Ectodermal cell (in vitro differentiated cells): ENCODE results near the gene TGIF2.

ENCODE experiments used
- H3K27ac ChIP-seq: 2 replicates; pipeline ENCODE4 v1.7.0; 2013; ENCODE audit warnings: mild to moderate bottlenecking, low read depth, low read length; ENCODE audit not compliant: insufficient read depth, poor library complexity, severe bottlenecking
- H3K27me3 ChIP-seq: 2 replicates; pipeline ENCODE4 v1.7.0; 2013; ENCODE audit warnings: mild to moderate bottlenecking, low read length; ENCODE audit not compliant: insufficient read depth, control insufficient read depth, poor library complexity, severe bottlenecking
- H3K36me3 ChIP-seq: one replicate; pipeline ENCODE4 v1.7.0; 2013; ENCODE audit warnings: low read length; ENCODE audit not compliant: control insufficient read depth, insufficient read depth
- H3K4me1 ChIP-seq: one replicate; pipeline ENCODE4 v1.7.0; 2013; ENCODE audit warnings: low read length; ENCODE audit not compliant: control insufficient read depth, insufficient read depth
- H3K4me3 ChIP-seq: 2 replicates; pipeline ENCODE4 v1.7.0; 2013; ENCODE audit warnings: low read depth, low read length, control low read depth; ENCODE audit not compliant: insufficient read depth
- H3K9me3 ChIP-seq: 2 replicates; pipeline ENCODE4 v1.7.0; 2013; ENCODE audit warnings: mild to moderate bottlenecking, low read length, moderate library complexity; ENCODE audit not compliant: control insufficient read depth
- WGBS, 2 experiments: methylation state at CpG; one replicate each; pipeline ENCODE4 v1.1.7; 2013; ENCODE audit warnings: missing lambda C conversion rate in 2 of 2; 5-methylcytosine and 5-hydroxymethylcytosine counted together

The TGIF2 gene

DNA sequence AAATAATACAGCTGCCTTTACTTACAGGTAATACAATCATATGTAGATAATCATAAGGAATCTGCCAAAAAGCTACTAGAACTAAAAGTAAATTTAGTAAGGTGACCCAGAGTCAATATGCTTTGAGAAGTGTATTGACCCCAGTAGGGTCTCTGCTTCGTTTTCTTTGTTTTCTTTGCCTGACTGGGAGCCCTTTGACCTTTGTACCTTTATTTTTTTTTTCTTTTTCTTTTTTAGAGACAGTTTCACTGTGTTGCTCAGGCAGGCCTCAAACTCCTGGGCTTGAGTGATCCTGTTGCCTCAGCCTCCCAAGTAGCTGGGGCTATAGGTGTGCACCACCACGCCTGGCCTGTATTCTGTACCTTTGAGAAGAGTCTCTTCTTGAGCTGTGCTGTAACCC, 50.0 kb downstream of the TGIF2 start:
- 87 to 95% methylated on average over 2 of the region's 2 CpGs for WGBS, 2 experiments

DNA sequence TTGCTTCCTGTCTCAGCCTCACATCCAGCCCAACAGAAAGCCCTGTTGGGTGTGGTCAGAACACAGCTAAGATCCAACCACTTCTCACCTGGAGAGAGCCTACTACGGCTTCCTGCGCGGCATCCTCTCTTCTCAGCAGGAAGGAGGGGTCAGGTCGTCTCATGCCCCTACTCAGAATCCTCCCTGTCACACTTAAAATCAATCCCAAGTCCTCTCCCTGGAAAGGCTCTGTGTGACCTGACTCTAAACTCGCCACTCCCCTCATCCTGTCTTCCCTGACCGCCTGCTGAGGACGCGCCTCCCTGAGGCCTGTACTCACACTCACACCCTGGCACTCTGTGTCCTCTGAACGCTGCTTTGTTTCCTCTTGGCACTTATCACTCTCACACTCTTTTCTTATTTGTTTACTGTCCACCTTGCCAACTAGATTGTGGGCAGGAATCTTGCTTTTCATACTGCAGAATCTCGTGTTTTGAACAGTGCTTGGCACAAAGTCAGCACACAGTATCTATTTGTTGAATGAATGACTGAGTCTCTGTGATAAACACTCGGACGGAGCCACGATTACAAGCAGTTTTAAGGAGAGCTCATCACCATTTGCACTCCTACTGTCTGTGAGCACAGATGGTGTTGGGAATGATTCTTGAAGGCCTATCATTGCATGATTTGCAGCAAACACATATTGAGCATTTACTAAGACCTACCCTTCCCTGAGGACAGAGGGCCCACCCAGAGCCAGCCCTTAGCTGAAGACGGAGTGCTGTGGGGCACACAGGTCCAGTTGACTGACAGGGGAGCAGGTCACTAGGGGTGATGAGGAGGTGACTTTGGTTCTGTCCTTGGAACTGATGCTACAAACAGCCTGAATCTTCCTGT, 50.9 kb downstream of the TGIF2 start:
- no peak overlapping the region for H3K27ac ChIP-seq
- H3K4me3 ChIP-seq = no peak overlapping the region
- H3K4me1 ChIP-seq = no peaks in the 10 kb centered on the region
- no peaks in the 10 kb centered on the region for H3K27me3 ChIP-seq
- no peaks in the 10 kb centered on the region for H3K36me3 ChIP-seq
- H3K9me3 ChIP-seq = no peaks in the 10 kb centered on the region
- WGBS, 2 experiments = 70 to 72% methylated on average over 14 of the region's 14 CpGs

More for the DNA sequence above, 50.0 kb downstream of the TGIF2 start:
- H3K9me3 ChIP-seq = no peaks in the 10 kb centered on the region
- no peak overlapping the region for H3K4me3 ChIP-seq
- no peaks in the 10 kb centered on the region for H3K36me3 ChIP-seq
- H3K4me1 ChIP-seq = no peaks in the 10 kb centered on the region
- H3K27me3 ChIP-seq = no peaks in the 10 kb centered on the region
- no peak overlapping the region for H3K27ac ChIP-seq

DNA sequence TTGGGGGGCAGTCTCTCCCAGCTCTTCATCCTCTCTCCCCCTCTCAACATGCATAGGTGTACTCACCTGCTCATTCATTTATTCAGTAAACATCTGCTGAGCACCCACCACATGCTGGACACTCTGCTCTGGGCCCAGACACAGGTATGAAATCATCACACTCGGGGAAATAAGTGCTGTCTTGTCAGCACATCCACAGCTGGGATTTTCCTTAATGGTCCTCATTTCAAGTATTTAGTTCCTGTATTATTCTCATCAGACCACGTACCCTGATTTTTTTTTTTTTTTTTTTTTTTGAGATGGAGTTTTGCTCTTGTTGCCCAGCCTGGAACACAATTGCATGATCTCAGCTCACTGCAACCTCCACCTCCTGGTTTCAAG, 51.5 kb downstream of the TGIF2 start:
- H3K4me3 ChIP-seq = no peak overlapping the region
- no peak overlapping the region for H3K27ac ChIP-seq
- no peaks in the 10 kb centered on the region for H3K9me3 ChIP-seq
- WGBS, 2 experiments = 94 to 97% methylated on average over 1 to 2 of the region's 2 CpGs
- no peaks in the 10 kb centered on the region for H3K27me3 ChIP-seq
- H3K36me3 ChIP-seq = no peaks in the 10 kb centered on the region
- H3K4me1 ChIP-seq = no peaks in the 10 kb centered on the region

DNA sequence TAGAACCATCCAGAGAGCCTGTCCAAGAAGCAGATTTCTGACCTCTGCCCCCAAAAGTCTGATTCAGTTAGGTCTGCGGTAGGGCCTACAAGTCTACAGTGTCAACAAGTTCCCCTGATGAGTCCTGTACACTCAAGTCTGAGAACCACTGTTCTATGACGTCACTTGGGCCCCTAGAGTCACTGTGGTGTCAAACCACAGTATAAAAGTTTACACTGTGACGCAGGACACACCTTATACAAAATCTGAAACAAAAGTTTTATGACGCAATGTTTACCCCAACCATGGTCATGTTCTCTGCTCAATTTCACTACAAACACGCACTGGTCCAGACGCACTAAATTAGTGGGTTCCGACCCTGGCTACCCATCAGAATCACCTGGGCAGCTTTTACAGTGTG, 54.7 kb downstream of the TGIF2 start:
- no peaks in the 10 kb centered on the region for H3K9me3 ChIP-seq
- H3K27me3 ChIP-seq = no peaks in the 10 kb centered on the region
- H3K4me1 ChIP-seq = no peaks in the 10 kb centered on the region
- H3K27ac ChIP-seq = no peak overlapping the region
- WGBS, 2 experiments = 94% methylated on average over 7 of the region's 7 CpGs
- H3K4me3 ChIP-seq = no peak overlapping the region
- H3K36me3 ChIP-seq = no peaks in the 10 kb centered on the region

DNA sequence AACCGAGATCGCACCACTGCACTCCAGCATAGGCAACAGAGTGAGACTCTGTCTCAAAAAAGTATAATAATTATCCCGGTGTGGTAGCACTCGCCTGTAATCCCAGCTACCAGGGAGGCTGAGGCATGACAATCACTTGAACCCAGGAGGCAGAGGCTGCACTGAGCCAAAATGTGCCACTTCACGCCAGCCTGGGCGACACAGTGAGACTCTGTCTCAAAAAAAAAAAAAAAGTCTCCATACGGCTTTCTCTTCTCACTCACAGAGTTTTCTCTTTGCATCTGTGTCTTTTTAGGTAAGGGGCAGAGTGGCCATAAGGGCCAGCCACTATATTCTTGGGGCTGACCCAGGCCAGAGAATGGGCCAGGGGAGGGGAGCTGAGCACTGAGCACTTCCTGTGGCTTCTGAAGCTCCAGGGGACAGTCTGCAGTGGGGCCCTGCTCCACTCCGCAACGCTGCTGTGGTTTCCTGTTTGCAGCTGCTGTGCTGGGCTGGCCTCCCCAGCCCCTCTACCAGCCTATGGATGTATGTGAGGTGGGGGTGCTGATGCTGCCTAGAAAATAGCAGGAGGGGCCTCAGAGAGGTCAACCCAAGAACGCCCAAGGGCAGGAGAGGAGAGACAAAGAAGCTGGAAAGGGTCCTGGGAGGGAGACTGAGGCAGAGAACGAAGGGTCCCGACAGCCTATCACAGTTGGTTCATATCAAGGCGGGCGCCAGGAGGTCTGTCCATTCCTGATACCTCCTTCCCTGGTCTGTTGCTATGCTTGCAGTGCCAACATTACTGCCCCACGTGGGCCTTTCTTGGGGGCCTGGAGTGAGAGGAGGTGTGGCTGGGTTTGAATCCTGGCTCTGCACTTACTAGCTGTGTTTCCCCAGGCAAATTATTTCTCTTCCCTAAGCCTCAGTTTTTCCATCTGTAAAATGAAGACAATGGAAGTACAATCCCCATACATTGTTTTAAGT, 56.6 kb downstream of the TGIF2 start:
- Histone ChIP-seq H3K4me3 (no peak overlapping the region), H3K36me3 (no peaks in the 10 kb centered on the region), H3K27me3 (no peaks in the 10 kb centered on the region), H3K9me3 (no peaks in the 10 kb centered on the region), H3K27ac (no peak overlapping the region), H3K4me1 (no peaks in the 10 kb centered on the region)
- WGBS, 2 experiments = 87% methylated on average over 15 of the region's 15 CpGs

DNA sequence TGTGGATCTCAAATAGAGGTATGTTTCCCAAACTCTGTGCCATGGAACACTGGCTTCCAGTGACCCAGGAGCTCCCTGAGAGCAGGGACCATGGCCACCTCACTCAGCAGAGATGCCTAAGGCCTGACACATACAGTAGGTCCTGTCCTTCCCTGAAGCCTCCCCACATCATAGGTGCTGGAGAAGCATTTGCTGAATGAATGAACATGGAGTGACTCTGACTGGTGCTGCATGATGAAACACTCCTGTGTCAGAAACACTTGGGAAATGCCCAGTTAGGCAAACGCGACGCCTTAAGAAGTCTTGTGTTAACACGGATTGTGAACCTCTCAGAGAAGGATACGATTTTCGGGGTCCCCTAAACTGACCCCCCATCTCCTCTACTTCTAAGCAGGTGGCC, 58.2 kb downstream of the TGIF2 start:
- Histone ChIP-seq H3K36me3 (no peaks in the 10 kb centered on the region), H3K27ac (no peak overlapping the region), H3K9me3 (no peaks in the 10 kb centered on the region), H3K4me1 (no peaks in the 10 kb centered on the region), H3K27me3 (no peaks in the 10 kb centered on the region), H3K4me3 (no peak overlapping the region)
- 95 to 96% methylated on average over 6 of the region's 6 CpGs for WGBS, 2 experiments

DNA sequence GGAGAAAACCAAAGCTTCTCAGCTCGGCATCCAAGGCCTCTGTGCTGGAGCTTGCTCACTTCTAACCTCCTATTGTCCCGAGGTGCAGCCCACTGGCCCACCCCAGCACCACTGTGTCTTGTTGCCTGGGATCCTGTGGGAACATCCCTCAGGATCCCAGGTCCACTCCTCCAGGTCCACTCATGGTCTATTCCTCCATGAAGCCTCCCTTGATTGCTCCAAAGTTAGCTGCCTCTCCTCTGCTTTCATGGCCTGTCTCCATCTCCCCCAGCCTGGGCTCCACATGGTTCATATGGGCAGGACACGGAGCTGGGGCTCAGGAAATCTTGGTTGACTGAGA, 58.7 kb downstream of the TGIF2 start:
- Histone ChIP-seq H3K4me1 (no peaks in the 10 kb centered on the region), H3K27ac (no peak overlapping the region), H3K4me3 (no peak overlapping the region), H3K36me3 (no peaks in the 10 kb centered on the region), H3K9me3 (no peaks in the 10 kb centered on the region), H3K27me3 (no peaks in the 10 kb centered on the region)
- WGBS, 2 experiments = 86 to 89% methylated on average over 3 of the region's 3 CpGs

DNA sequence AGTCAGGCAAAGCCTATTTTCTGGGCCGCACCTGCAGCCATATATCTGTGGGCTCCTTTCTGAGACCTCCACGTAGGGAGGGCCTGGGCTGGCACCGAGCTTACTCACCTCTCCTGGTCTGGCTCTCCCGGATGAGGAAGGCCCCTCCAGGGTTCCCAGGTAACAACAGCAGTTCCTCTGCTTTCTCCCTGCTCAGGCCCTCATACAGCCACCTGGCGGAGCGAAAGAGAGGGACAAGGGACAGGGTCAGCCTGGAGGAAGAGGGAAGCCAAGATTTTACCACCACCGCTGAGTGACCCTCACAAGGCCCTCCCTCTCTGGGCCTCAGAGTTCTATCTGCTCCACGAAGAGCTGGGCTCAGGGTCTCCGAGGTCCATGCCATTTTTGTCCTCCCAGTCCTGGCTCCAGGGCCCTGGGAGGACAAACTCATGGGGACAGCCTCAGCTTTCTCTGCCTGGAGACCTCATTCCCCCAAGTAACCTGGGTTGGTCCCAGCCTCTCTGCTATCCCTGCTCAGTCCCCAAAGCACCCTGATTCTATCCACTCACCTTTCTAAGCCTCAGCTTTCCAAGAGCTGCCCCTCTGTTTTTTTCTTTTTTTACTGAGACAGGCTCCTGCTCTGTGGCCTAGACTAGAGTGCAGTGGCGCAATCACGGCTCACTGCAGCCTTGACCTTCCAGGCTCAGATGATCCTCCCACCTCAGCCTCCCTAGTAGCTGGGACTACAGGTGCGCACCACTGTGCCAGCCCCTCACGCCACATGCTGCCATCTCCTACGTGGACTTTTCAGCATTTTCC, 59.3 kb downstream of the TGIF2 start:
- Histone ChIP-seq H3K4me3 (no peak overlapping the region), H3K27me3 (no peaks in the 10 kb centered on the region), H3K36me3 (no peaks in the 10 kb centered on the region), H3K4me1 (no peaks in the 10 kb centered on the region), H3K27ac (no peak overlapping the region), H3K9me3 (no peaks in the 10 kb centered on the region)
- 80 to 82% methylated on average over 14 of the region's 14 CpGs for WGBS, 2 experiments

DNA sequence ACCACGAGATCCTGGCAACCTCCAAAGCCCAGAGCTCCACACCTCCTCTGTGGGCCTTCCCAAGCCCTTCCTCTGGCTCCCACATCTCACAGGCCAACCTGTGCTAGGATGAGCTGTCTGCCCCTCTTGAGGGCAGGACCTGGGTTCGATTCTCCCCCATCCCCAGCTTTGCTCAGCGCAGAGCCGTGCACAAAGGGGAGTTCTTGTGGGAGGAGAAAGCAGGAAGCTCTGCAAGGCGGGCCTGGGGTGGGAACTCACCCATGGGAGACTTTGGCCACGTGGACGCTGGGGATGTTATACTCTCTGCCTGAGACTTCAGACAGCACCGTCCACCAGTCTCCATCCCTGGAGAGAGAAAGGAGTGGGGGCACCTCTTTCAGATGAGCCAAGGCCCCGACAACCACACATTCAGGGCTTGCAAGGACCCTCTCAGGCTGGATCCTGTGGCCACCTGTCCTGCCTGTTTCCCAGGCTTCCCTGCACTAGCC, 59.9 kb downstream of the TGIF2 start:
- Histone ChIP-seq H3K27ac (no peak overlapping the region), H3K9me3 (no peaks in the 10 kb centered on the region), H3K4me3 (no peak overlapping the region), H3K36me3 (no peaks in the 10 kb centered on the region), H3K27me3 (no peaks in the 10 kb centered on the region), H3K4me1 (no peaks in the 10 kb centered on the region)
- WGBS, 2 experiments = 88 to 92% methylated on average over 9 of the region's 9 CpGs
